Measurements from ENCODE around the gene PAFAH1B2. TPM values are rescaled to one million over a fixed set of nuclear protein-coding genes. Genes with fewer than 3 reads are reported as not detected.

Gene PAFAH1B2
- total and polyA plus RNA-seq, 3 donors from 2014 or later: 66.5 to 156 (median 150) TPM

GRCh38 chr11:117172724-117173421 lies 28.8 kb downstream of the PAFAH1B2 start:
- peak; percentile 13 for DNase-seq
- intact Hi-C loops (cut with DNase I; ENCODE audit: low total_unique reads): no loop called here

GRCh38 chr11:117175104-117175503 lies 31.0 kb downstream of the PAFAH1B2 start:
- H3K27ac ChIP-seq: no peak overlapping the region

More at GRCh38 chr11:117172724-117173421, 28.8 kb downstream of the PAFAH1B2 start:
- Histone ChIP-seq H3K4me1 (peaks cover 17% of the 10 kb centered on the region), H3K4me3 (no peak overlapping the region), H3K9me3 (no peaks in the 10 kb centered on the region), H3K36me3 (ENCODE audit: low read depth, missing control alignments) (no peaks in the 10 kb centered on the region), H3K27me3 (no peaks in the 10 kb centered on the region), H3K27ac (peak overlapping the region in 1 of 2 donors; percentile 25)
- WGBS, 2 donors: 71 to 74% methylated on average over 14 of the region's 14 CpGs
- no peak for TF ChIP-seq POLR2A (IDR thresholded peaks at IDR 0.05)
- TF ChIP-seq CTCF (IDR thresholded peaks at IDR 0.05): no peak

GRCh38 chr11:117175781-117176180 lies 31.7 kb downstream of the PAFAH1B2 start:
- Histone ChIP-seq H3K36me3 (ENCODE audit: low read depth, missing control alignments) (no peaks in the 10 kb centered on the region), H3K27ac (no peak overlapping the region), H3K4me3 (no peak overlapping the region), H3K4me1 (peaks cover 32% of the 10 kb centered on the region), H3K9me3 (no peaks in the 10 kb centered on the region), H3K27me3 (no peaks in the 10 kb centered on the region)
- no peak for DNase-seq
- WGBS, 2 donors: 83 to 84% methylated on average over 5 of the region's 5 CpGs
- intact Hi-C loops (cut with DNase I; ENCODE audit: low total_unique reads): no loop called here
- TF ChIP-seq POLR2A (IDR thresholded peaks at IDR 0.05): no peak
- TF ChIP-seq CTCF (IDR thresholded peaks at IDR 0.05): no peak

More at GRCh38 chr11:117175104-117175503, 31.0 kb downstream of the PAFAH1B2 start:
- TF ChIP-seq POLR2A (IDR thresholded peaks at IDR 0.05) (no peak), CTCF (IDR thresholded peaks at IDR 0.05) (no peak)
- intact Hi-C loops (cut with DNase I; ENCODE audit: low total_unique reads): no loop called here
- H3K4me1 ChIP-seq: peaks cover 30% of the 10 kb centered on the region
- WGBS, 2 donors: 48 to 76% methylated on average over 7 of the region's 7 CpGs
- H3K9me3 ChIP-seq: no peaks in the 10 kb centered on the region
- H3K27me3 ChIP-seq: no peaks in the 10 kb centered on the region
- H3K4me3 ChIP-seq: no peak overlapping the region
- H3K36me3 ChIP-seq (ENCODE audit: low read depth, missing control alignments): no peaks in the 10 kb centered on the region
- DNase-seq: no peak

- TF ChIP-seq CTCF (IDR thresholded peaks at IDR 0.05) (no peak), POLR2A (IDR thresholded peaks at IDR 0.05) (no peak)
- no peak overlapping the region for H3K27ac ChIP-seq
- no peak overlapping the region for H3K4me3 ChIP-seq
- WGBS, 2 donors: 66 to 100% methylated on average over 1 of the region's 1 CpG
- no peaks in the 10 kb centered on the region for H3K36me3 ChIP-seq (ENCODE audit: low read depth, missing control alignments)
- peak; percentile 11 for DNase-seq
- no peaks in the 10 kb centered on the region for H3K27me3 ChIP-seq
- no peaks in the 10 kb centered on the region for H3K9me3 ChIP-seq
- peaks cover 35% of the 10 kb centered on the region for H3K4me1 ChIP-seq
- intact Hi-C loops (cut with DNase I; ENCODE audit: low total_unique reads): no loop called here
These were observed 32.1 kb downstream of the PAFAH1B2 start for GRCh38 chr11:117176186-117176585.

Measured in testis (tissue), 3 donors.